Neural crest cell (in vitro differentiated cells): ENCODE results near the gene FIBCD1. TPM values are rescaled to one million over a fixed set of nuclear protein-coding genes. Genes with fewer than 3 reads are reported as not detected.
A peak's percentile ranks its signal among the peaks of the same experiment; 100 is the strongest.

Experiments
- DNase-seq: peaks from one replicate; pipeline ENCODE4 v3.0.0; 2021; ENCODE audit warnings: low read depth, mixed read lengths, low spot score
- H3K27ac Mint-ChIP-seq: one replicate; pipeline ENCODE4 v1.8.0; 2021; ENCODE audit warnings: mild to moderate bottlenecking, mixed read lengths; ENCODE audit not compliant: unreplicated experiment
- H3K27me3 Mint-ChIP-seq: 2 replicates; pipeline ENCODE4 v1.8.0; 2021; ENCODE audit warnings: low read depth, mild to moderate bottlenecking, mixed read lengths
- H3K36me3 Mint-ChIP-seq: 2 replicates; pipeline ENCODE4 v1.8.0; 2021; ENCODE audit warnings: low read depth, mild to moderate bottlenecking, mixed read lengths
- H3K4me1 Mint-ChIP-seq: 2 replicates; pipeline ENCODE4 v1.8.0; 2021; ENCODE audit warnings: mixed read lengths
- H3K4me3 Mint-ChIP-seq: one replicate; pipeline ENCODE4 v1.8.0; 2021; ENCODE audit warnings: mild to moderate bottlenecking, mixed read lengths
- H3K9me3 Mint-ChIP-seq: 2 replicates; pipeline ENCODE4 v1.8.0; 2021; ENCODE audit warnings: mixed read lengths
- total RNA-seq: library from RNA; stranded (reverse); gene quantifications from 2 replicates; pipeline ENCODE4 v1.2.1, GENCODE V29; 2021
- TF ChIP-seq, protein P1 (sequence below): fragments of 200-600 bp; sonication (generic); conservative IDR thresholded peaks from 2 replicates; pipeline ENCODE4 v1.5.0; 2021; ENCODE audit warnings: antibody characterized with exemption, mild to moderate bottlenecking

FIBCD1 gene
- total RNA-seq, 1 donor from 2014 or later = 0.23 TPM

DNA sequence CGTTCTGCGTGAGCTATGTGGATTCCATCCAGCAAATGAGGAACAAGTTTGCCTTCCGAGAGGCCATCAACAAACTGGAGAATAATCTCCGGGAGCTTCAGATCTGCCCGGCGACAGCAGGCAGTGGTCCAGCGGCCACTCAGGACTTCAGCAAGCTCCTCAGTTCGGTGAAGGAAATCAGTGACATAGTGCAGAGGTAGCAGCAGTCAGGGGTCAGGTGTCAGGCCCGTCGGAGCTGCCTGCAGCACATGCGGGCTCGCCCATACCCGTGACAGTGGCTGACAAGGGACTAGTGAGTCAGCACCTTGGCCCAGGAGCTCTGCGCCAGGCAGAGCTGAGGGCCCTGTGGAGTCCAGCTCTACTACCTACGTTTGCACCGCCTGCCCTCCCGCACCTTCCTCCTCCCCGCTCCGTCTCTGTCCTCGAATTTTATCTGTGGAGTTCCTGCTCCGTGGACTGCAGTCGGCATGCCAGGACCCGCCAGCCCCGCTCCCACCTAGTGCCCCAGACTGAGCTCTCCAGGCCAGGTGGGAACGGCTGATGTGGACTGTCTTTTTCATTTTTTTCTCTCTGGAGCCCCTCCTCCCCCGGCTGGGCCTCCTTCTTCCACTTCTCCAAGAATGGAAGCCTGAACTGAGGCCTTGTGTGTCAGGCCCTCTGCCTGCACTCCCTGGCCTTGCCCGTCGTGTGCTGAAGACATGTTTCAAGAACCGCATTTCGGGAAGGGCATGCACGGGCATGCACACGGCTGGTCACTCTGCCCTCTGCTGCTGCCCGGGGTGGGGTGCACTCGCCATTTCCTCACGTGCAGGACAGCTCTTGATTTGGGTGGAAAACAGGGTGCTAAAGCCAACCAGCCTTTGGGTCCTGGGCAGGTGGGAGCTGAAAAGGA lies 53.3 kb downstream of the FIBCD1 start:
- Mint-ChIP-seq H3K36me3 (peaks cover 8% of the 10 kb centered on the region), H3K4me3 (no peak overlapping the region), H3K4me1 (peaks cover 5% of the 10 kb centered on the region), H3K9me3 (no peaks in the 10 kb centered on the region), H3K27ac (peak overlapping the region; percentile 71), H3K27me3 (no peaks in the 10 kb centered on the region)
- DNase-seq = no peak
- TF ChIP-seq, protein P1, sequence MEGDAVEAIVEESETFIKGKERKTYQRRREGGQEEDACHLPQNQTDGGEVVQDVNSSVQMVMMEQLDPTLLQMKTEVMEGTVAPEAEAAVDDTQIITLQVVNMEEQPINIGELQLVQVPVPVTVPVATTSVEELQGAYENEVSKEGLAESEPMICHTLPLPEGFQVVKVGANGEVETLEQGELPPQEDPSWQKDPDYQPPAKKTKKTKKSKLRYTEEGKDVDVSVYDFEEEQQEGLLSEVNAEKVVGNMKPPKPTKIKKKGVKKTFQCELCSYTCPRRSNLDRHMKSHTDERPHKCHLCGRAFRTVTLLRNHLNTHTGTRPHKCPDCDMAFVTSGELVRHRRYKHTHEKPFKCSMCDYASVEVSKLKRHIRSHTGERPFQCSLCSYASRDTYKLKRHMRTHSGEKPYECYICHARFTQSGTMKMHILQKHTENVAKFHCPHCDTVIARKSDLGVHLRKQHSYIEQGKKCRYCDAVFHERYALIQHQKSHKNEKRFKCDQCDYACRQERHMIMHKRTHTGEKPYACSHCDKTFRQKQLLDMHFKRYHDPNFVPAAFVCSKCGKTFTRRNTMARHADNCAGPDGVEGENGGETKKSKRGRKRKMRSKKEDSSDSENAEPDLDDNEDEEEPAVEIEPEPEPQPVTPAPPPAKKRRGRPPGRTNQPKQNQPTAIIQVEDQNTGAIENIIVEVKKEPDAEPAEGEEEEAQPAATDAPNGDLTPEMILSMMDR = no peak

DNA sequence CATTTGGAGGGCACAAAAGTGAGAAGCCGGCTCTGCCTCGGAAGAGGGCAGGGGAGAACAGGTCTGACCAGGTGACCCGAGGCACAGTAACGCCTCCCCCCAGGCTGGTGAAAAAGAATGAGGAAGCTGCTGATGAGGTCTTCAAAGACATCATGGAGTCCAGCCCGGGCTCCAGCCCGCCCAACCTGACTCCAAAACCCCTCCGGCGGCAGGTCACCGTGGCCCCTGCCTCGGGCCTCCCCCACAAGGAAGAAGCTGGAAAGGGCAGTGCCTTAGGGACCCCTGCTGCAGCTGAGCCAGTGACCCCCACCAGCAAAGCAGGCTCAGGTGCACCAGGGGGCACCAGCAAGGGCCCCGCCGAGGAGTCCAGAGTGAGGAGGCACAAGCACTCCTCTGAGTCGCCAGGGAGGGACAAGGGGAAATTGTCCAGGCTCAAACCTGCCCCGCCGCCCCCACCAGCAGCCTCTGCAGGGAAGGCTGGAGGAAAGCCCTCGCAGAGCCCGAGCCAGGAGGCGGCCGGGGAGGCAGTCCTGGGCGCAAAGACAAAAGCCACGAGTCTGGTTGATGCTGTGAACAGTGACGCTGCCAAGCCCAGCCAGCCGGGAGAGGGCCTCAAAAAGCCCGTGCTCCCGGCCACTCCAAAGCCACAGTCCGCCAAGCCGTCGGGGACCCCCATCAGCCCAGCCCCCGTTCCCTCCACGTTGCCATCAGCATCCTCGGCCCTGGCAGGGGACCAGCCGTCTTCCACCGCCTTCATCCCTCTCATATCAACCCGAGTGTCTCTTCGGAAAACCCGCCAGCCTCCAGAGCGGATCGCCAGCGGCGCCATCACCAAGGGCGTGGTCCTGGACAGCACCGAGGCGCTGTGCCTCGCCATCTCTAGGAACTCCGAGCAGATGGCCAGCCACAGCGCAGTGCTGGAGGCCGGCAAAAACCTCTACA lies 54.2 kb downstream of the FIBCD1 start:
- H3K4me3 Mint-ChIP-seq = no peak overlapping the region
- H3K9me3 Mint-ChIP-seq = no peaks in the 10 kb centered on the region
- H3K4me1 Mint-ChIP-seq = peaks cover 3% of the 10 kb centered on the region
- no peak overlapping the region for H3K27ac Mint-ChIP-seq
- TF ChIP-seq, protein P1 = no peak
- DNase-seq = no peak
- H3K27me3 Mint-ChIP-seq = no peaks in the 10 kb centered on the region
- H3K36me3 Mint-ChIP-seq = peaks cover 8% of the 10 kb centered on the region

DNA sequence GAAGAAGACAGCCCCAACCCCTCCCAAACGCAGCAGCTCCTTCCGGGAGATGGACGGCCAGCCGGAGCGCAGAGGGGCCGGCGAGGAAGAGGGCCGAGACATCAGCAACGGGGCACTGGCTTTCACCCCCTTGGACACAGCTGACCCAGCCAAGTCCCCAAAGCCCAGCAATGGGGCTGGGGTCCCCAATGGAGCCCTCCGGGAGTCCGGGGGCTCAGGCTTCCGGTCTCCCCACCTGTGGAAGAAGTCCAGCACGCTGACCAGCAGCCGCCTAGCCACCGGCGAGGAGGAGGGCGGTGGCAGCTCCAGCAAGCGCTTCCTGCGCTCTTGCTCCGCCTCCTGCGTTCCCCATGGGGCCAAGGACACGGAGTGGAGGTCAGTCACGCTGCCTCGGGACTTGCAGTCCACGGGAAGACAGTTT lies 54.9 kb downstream of the FIBCD1 start:
- Mint-ChIP-seq H3K36me3 (peaks cover 11% of the 10 kb centered on the region), H3K4me3 (no peak overlapping the region), H3K4me1 (peaks cover 3% of the 10 kb centered on the region), H3K27me3 (no peaks in the 10 kb centered on the region), H3K9me3 (no peaks in the 10 kb centered on the region), H3K27ac (no peak overlapping the region)
- no peak for DNase-seq
- TF ChIP-seq, protein P1 = no peak

DNA sequence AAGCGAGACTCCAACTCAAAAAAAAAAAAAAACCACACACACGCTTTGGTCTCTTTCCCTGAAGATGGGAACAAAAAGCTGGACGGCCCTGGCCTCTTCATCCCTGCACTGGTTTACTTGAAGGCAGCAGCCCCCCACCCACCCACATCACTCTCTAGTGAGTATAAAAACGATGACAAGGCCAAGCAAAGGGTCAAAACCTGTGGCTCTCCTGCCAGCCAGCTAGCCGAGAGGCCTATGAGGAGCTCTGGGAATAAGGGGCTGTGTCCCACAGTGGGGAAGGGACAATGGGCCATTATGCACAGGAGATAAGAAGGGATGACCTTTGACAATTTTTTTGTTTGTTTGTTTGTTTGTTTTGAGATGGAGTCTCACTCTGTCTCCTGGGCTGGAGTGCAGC lies 55.6 kb downstream of the FIBCD1 start:
- Mint-ChIP-seq H3K4me3 (no peak overlapping the region), H3K27ac (no peak overlapping the region), H3K27me3 (no peaks in the 10 kb centered on the region), H3K4me1 (peaks cover 3% of the 10 kb centered on the region), H3K36me3 (peaks cover 13% of the 10 kb centered on the region), H3K9me3 (no peaks in the 10 kb centered on the region)
- TF ChIP-seq, protein P1 = no peak
- DNase-seq = no peak

DNA sequence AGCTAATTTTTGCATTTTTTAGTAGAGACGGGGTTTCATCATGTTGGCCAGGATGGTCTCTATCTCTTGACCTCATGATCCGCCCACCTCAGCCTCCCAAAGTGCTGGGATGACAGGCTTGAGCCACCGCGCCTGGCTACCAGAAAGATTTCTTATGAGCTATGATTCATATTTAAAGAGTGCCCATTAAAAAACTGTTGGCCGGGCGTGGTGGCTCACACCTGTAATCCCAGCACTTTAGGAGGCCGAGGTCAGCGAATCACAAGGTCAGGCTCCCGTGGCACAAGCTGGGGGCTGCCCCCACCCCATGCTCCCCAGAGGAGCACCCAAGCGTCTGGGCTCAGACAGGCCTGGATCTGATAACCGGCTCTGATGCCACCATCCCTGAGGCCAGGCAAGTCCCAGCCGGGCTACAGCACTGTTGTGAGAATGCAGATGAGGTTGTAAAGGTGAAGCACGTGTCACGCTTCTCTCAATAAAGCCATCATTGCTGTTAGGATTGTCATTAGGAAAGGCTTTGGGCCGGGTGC lies 56.3 kb downstream of the FIBCD1 start:
- no peaks in the 10 kb centered on the region for H3K9me3 Mint-ChIP-seq
- peaks cover 3% of the 10 kb centered on the region for H3K4me1 Mint-ChIP-seq
- H3K36me3 Mint-ChIP-seq = peaks cover 13% of the 10 kb centered on the region
- DNase-seq = no peak
- TF ChIP-seq, protein P1 = no peak
- H3K27ac Mint-ChIP-seq = no peak overlapping the region
- no peak overlapping the region for H3K4me3 Mint-ChIP-seq
- no peaks in the 10 kb centered on the region for H3K27me3 Mint-ChIP-seq
